Endothelial cell of umbilical vein (primary cell): ENCODE data around the gene WBP4. TPM values are rescaled to one million over a fixed set of nuclear protein-coding genes. Genes with fewer than 3 reads are reported as not detected.
"Not testable (repeated sequence)": the region's sequence is repeated elsewhere in the genome, so short reads cannot be mapped to it uniquely, and the experiment has no call there.

Experiments
- BruUV-seq: library from RNA; stranded (reverse); fragments of 400-500 nt; replicated peaks from 2 replicates; lab custom pipeline; 2021; lab: Mats Ljungman, UMichigan
- CTCF ChIA-PET: fragments of 300-600, 350-600 bp; sonication (Branson Sonifier 250); formaldehyde crosslinking; loops from one replicate; lab custom pipeline; 2021; ENCODE audit warnings: antibody characterized with exemption, inconsistent platforms; lab: Charles Lee
- POLR2A ChIA-PET: fragments of 300-600, 350-600 bp; sonication (Branson Sonifier 250); formaldehyde crosslinking; loops from one replicate; lab custom pipeline; 2021; ENCODE audit warnings: antibody characterized with exemption, inconsistent platforms; lab: Charles Lee
- DNase-seq: peaks from one replicate; pipeline ENCODE4 v3.0.0-alpha.2; 2011; ENCODE audit warnings: low read depth, low spot score
- FAIRE-seq: peaks from 2 replicates; lab custom pipeline; 2011; peaks lifted over from hg19 to GRCh38; lab: Jason Lieb, UNC
- H2AFZ ChIP-seq: 2 replicates; pipeline ENCODE4 v1.6.0; 2012; ENCODE audit warnings: low read depth, low read length, control low read depth, inconsistent platforms
- H3K27ac ChIP-seq: 2 replicates; pipeline ENCODE4 v1.5.1; 2011; ENCODE audit warnings: low read depth, mild to moderate bottlenecking, control low read depth, low read length, moderate library complexity; ENCODE audit not compliant: insufficient read depth
- H3K27me3 ChIP-seq, 2 experiments: 2 replicates each; pipeline versions ENCODE4 v1.6.0 to v1.6.1; 2011; ENCODE audit warnings: low read length in 2 of 2, mixed read lengths in 1 of 2; ENCODE audit not compliant: control insufficient read depth in 2 of 2, insufficient read depth in 2 of 2
- H3K36me3 ChIP-seq, 2 experiments: 2 replicates in 1 of 2; 3 replicates in 1 of 2; pipeline ENCODE4 v1.5.1; 2011; ENCODE audit warnings: low read length in 2 of 2, mild to moderate bottlenecking in 1 of 2, moderate library complexity in 1 of 2; ENCODE audit not compliant: control insufficient read depth in 2 of 2, insufficient read depth in 2 of 2; ENCODE audit errors: extremely low read depth in 1 of 2
- H3K4me1 ChIP-seq: 3 replicates; pipeline ENCODE4 v1.5.1; 2011; ENCODE audit warnings: mild to moderate bottlenecking, low read length; ENCODE audit not compliant: control insufficient read depth, insufficient read depth; ENCODE audit errors: extremely low read depth
- H3K4me2 ChIP-seq: 2 replicates; pipeline ENCODE4 v1.6.1; 2011; ENCODE audit warnings: low read length, control low read depth, mixed read lengths; ENCODE audit not compliant: insufficient read depth
- H3K4me3 ChIP-seq, 3 experiments: fragments of 200-600 bp in 1 of 3; sonication (generic), shearing (Covaris generic) in 1 of 3; replicated peaks in 1 of 3; 2 replicates each; pipeline ENCODE4 v1.5.1; 2011 to 2016; ENCODE audit warnings: control low read depth in 3 of 3, low read length in 3 of 3, mild to moderate bottlenecking in 2 of 3, inconsistent platforms in 1 of 3, low read depth in 1 of 3, moderate library complexity in 1 of 3; ENCODE audit not compliant: insufficient read depth in 1 of 3
- H3K79me2 ChIP-seq: 2 replicates; pipeline ENCODE4 v1.6.0; 2012; ENCODE audit warnings: low read length, inconsistent platforms; ENCODE audit not compliant: control insufficient read depth, insufficient read depth
- H3K9ac ChIP-seq: replicated peaks from 2 replicates; pipeline ENCODE3; 2011; ENCODE audit warnings: low read length, control low read depth; ENCODE audit not compliant: insufficient read depth; ENCODE audit errors: extremely low read depth
- H3K9me1 ChIP-seq: replicated peaks from 3 replicates; pipeline ENCODE4 v1.6.0; 2011; ENCODE audit warnings: mild to moderate bottlenecking, low read length; ENCODE audit not compliant: control insufficient read depth, insufficient read depth; ENCODE audit errors: extremely low read depth
- H3K9me3 ChIP-seq: replicated peaks from 2 replicates; pipeline ENCODE4 v1.5.1; 2012; ENCODE audit warnings: low read length, inconsistent platforms; ENCODE audit not compliant: control insufficient read depth, insufficient read depth
- H4K20me1 ChIP-seq: replicated peaks from 2 replicates; pipeline ENCODE3; 2011; ENCODE audit warnings: mild to moderate bottlenecking, low read length; ENCODE audit not compliant: control insufficient read depth, insufficient read depth; ENCODE audit errors: extremely low read depth
- CTCF ChIP-seq, 2 donors: IDR thresholded peaks; 1 replicate in 1 of 2; 2 replicates in 1 of 2; pipeline ENCODE4 v1.5.1; 2011; ENCODE audit warnings: low read length in 2 of 2, mild to moderate bottlenecking in 2 of 2, moderate library complexity in 2 of 2, control low read depth in 1 of 2, inconsistent platforms in 1 of 2, low read depth in 1 of 2; ENCODE audit not compliant: insufficient read depth in 1 of 2; ENCODE audit errors: extremely low read depth in 1 of 2
- EZH2 ChIP-seq: IDR thresholded peaks from 2 replicates; pipeline ENCODE4 v1.6.1; 2012; ENCODE audit warnings: borderline replicate concordance, low read depth, mild to moderate bottlenecking, moderate library complexity, low read length, inconsistent platforms; ENCODE audit not compliant: severe bottlenecking
- FOS ChIP-seq: IDR thresholded peaks from 2 replicates; pipeline ENCODE4 v1.6.1; 2011; ENCODE audit warnings: mild to moderate bottlenecking, low read length, moderate library complexity, borderline replicate concordance; ENCODE audit not compliant: insufficient read depth
- GATA2 ChIP-seq: IDR thresholded peaks from 2 replicates; pipeline ENCODE4 v1.7.0; 2011; ENCODE audit warnings: low read depth, mild to moderate bottlenecking, moderate library complexity, mixed read lengths, low read length; ENCODE audit not compliant: insufficient read length, insufficient read depth
- JUN ChIP-seq: IDR thresholded peaks from 2 replicates; pipeline ENCODE4 v1.6.1; 2011; ENCODE audit warnings: borderline replicate concordance, low read depth; ENCODE audit not compliant: insufficient read length, insufficient read depth
- MAX ChIP-seq: IDR thresholded peaks from 2 replicates; pipeline ENCODE4 v1.6.1; 2011; ENCODE audit not compliant: insufficient read depth, insufficient read length
- MYC ChIP-seq: IDR thresholded peaks from one replicate; pipeline ENCODE4 v1.6.1; 2011; ENCODE audit warnings: mild to moderate bottlenecking, low read depth, low read length
- POLR2A ChIP-seq: IDR thresholded peaks from 2 replicates; pipeline ENCODE4 v1.6.1; 2012; ENCODE audit warnings: low read depth, mild to moderate bottlenecking, control low read depth, low read length
- POLR2AphosphoS5 ChIP-seq: IDR thresholded peaks from 2 replicates; pipeline ENCODE4 v1.6.1; 2012; ENCODE audit warnings: low read depth, mild to moderate bottlenecking, control low read depth, low read length, moderate library complexity; ENCODE audit not compliant: insufficient read depth
- dilution Hi-C: fragments of 300-500 bp; cut with MboI; formaldehyde crosslinking; loops from one replicate; pipeline ENCODE4 v1.15.0; 2019; ENCODE audit warnings: low sequenced_read_pairs; ENCODE audit not compliant: extremely low pct_ligation_motif_present
- intact Hi-C: fragments of 100-400 bp; cut with micrococcal nuclease; formaldehyde crosslinking; loops from one replicate; pipeline ENCODE4 v1.10.0; 2022
- polyA plus RNA-seq, 4 experiments: library from polyadenylated mRNA; depleted of rRNA in 3 of 4; stranded (reverse) in 3 of 4; unstranded in 1 of 4; fragments of >200 nt; gene quantifications; 2 replicates each; pipeline versions ENCODE4 v1.2.1 to v1.2.3, GENCODE V29; 2011 to 2012; ENCODE audit warnings: missing spikeins in 1 of 4
- total RNA-seq: library from RNA; stranded (reverse); gene quantifications from 2 replicates; pipeline ENCODE4 v1.2.3, GENCODE V29; 2021

WBP4 gene
- total and polyA plus RNA-seq, 2 donors (not counting 3 experiments of a cell fraction or from before 2014, with no cell fraction given): 4.3 to 14.8 TPM

GRCh38 chr13:41131660-41132511 is 70.6 kb downstream of the WBP4 start:
- dilution Hi-C loops, H3K79me2 ChIP-seq, H4K20me1 ChIP-seq, H3K36me3 ChIP-seq, H3K27me3 ChIP-seq, DNase-seq, POLR2A ChIA-PET, H3K9me1 ChIP-seq, H3K9me3 ChIP-seq, FAIRE-seq: not testable (repeated sequence)
- BruUV-seq: TSS peak; percentile 29
- H3K9ac ChIP-seq: peak overlapping the region; percentile 61
- H3K27ac ChIP-seq: peak overlapping the region; percentile 45
- H2AFZ ChIP-seq: peak overlapping the region; percentile 85
- CTCF ChIA-PET: interaction anchor here (1.0 kb wide), 1 partner anchor 65 kb away, joined by 4 read pairs; no protein-coding TSS in a partner anchor
- intact Hi-C loops: loop anchor here (1.0 to 10.0 kb wide), 5 partner anchors 62 to 179 kb away; partner anchors contain the start of genes KBTBD7 and NAA16
- peaks cover 17% of the 10 kb centered on the region for H3K4me1 ChIP-seq
- H3K4me2 ChIP-seq: peak overlapping the region; percentile 59
- H3K4me3 ChIP-seq: peak overlapping the region; percentile 29 to 86 (median 53)

GRCh38 chr13:41132512-41133152 is 71.3 kb downstream of the WBP4 start, which contains the start of gene KBTBD6:
KBTBD6 (minus strand) TSS chr13:41132802; CDS start chr13:41132511, 291 bp downstream.
- H3K27ac ChIP-seq: peak within 1 kb of the TSS; percentile 60
- peaks cover 9% of the 10 kb centered on the region for H3K79me2 ChIP-seq
- H3K9me3 ChIP-seq: no peaks in the 10 kb centered on the region
- no peaks in the 10 kb centered on the region for H4K20me1 ChIP-seq
- H3K27me3 ChIP-seq: no peaks in the 10 kb centered on the region
- BruUV-seq: no TSS peak
- H3K9ac ChIP-seq: peak within 1 kb of the TSS; percentile 79
- CTCF ChIA-PET: interaction anchor here (1.0 to 1.2 kb wide), 2 partner anchors 64 to 90 kb away, joined by 3 to 4 read pairs; no protein-coding TSS in a partner anchor
- peaks cover 17% of the 10 kb centered on the region for H3K4me1 ChIP-seq
- peak within 1 kb of the TSS; percentile 85 for H2AFZ ChIP-seq
- dilution Hi-C loops (no loop called here), intact Hi-C loops (loop anchor here (1.0 to 10.0 kb wide), 5 partner anchors 62 to 179 kb away; partner anchors contain the start of genes KBTBD7 and NAA16)
- H3K9me1 ChIP-seq: no peaks in the 10 kb centered on the region
- H3K4me2 ChIP-seq: peak within 1 kb of the TSS; percentile 68
- DNase-seq (peak; percentile 99), FAIRE-seq (peak; percentile 100)
- H3K4me3 ChIP-seq: peak within 1 kb of the TSS; percentile 53 to 93 (median 86)
- no peak for TF ChIP-seq CTCF (IDR thresholded peaks at IDR 0.05; ENCODE audit: extremely low read depth in 1 of 2, insufficient read depth in 1 of 2, low read depth in 1 of 2, low read length in 2 of 2)
- TF ChIP-seq JUN: peak; percentile 26
- TF ChIP-seq GATA2: no peak
- peak; percentile 83 for TF ChIP-seq POLR2A
- peak; percentile 60 for TF ChIP-seq FOS
- peak; percentile 13 for TF ChIP-seq MAX
- no peak for TF ChIP-seq EZH2
- TF ChIP-seq MYC: no peak
- TF ChIP-seq POLR2AphosphoS5: peak; percentile 79
- H3K36me3 ChIP-seq: no peaks in the 10 kb centered on the region
- POLR2A ChIA-PET: no interaction called here
